ENCODE measurements around the gene MYOF. TPM values are rescaled to one million over a fixed set of nuclear protein-coding genes. Genes with fewer than 3 reads are reported as not detected.

MYOF gene
- total and polyA plus RNA-seq, 10 of the 15 experiments (the other 5 are each of a cell fraction or from before 2014, with no cell fraction given) = 0.02 to 0.59 (median 0.17) TPM

- TF ChIP-seq, protein P1, sequence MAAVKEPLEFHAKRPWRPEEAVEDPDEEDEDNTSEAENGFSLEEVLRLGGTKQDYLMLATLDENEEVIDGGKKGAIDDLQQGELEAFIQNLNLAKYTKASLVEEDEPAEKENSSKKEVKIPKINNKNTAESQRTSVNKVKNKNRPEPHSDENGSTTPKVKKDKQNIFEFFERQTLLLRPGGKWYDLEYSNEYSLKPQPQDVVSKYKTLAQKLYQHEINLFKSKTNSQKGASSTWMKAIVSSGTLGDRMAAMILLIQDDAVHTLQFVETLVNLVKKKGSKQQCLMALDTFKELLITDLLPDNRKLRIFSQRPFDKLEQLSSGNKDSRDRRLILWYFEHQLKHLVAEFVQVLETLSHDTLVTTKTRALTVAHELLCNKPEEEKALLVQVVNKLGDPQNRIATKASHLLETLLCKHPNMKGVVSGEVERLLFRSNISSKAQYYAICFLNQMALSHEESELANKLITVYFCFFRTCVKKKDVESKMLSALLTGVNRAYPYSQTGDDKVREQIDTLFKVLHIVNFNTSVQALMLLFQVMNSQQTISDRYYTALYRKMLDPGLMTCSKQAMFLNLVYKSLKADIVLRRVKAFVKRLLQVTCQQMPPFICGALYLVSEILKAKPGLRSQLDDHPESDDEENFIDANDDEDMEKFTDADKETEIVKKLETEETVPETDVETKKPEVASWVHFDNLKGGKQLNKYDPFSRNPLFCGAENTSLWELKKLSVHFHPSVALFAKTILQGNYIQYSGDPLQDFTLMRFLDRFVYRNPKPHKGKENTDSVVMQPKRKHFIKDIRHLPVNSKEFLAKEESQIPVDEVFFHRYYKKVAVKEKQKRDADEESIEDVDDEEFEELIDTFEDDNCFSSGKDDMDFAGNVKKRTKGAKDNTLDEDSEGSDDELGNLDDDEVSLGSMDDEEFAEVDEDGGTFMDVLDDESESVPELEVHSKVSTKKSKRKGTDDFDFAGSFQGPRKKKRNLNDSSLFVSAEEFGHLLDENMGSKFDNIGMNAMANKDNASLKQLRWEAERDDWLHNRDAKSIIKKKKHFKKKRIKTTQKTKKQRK (IDR thresholded peaks at IDR 0.05; ENCODE audit: low read depth, low read length) = no peak
- TF ChIP-seq MEF2A (IDR thresholded peaks at IDR 0.05; ENCODE audit: insufficient read depth, low read depth, low read length) = no peak
Measured at GRCh38 chr10:93413252-93413689, 68.9 kb downstream of the MYOF start (continued).

DNA sequence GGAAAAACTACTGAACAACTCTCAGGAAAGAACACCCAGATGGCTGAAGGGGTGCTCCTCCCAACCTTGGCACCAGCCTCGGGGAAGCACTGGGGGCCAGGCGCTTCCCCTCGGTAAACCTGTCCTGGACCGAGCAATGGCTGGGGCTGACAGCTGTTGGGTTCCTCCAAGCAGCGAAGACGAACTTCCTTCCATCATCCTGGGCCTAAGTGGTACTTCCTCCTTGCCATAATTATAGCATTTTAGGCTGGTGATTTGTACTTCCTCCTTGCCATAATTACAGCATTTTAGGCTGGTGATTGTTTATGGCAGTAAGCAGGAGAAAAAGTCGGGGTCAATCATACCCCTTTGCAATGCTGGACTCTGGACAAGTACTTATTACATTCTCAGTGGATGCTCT, 69.3 kb downstream of the MYOF start:
- no peak overlapping the region for H2AFZ ChIP-seq (ENCODE audit: control insufficient read depth, low read depth, low read length)
- in situ Hi-C loops (cut with MboI) = no loop called here
- H3K9ac ChIP-seq (ENCODE audit: control insufficient read depth, insufficient read depth, low read length) = no peak overlapping the region
- H3K9me3 ChIP-seq (replicated peaks; ENCODE audit: control insufficient read depth, insufficient read depth, low read length) = no peaks in the 10 kb centered on the region
- no TSS peak for BruUV-seq (replicated peaks)
- CTCF ChIA-PET = no interaction called here
- SMC1A ChIA-PET (ENCODE audit: uncharacterized antibody, unreplicated experiment) = no interaction called here
- RAD21 ChIA-PET (ENCODE audit: unreplicated experiment) = no interaction called here
- POLR2A ChIA-PET = no interaction called here
- no peak overlapping the region for H3K27ac ChIP-seq (ENCODE audit: control insufficient read depth, insufficient read depth)
- no peaks in the 10 kb centered on the region for H3K27me3 ChIP-seq (replicated peaks in 1 of 2; ENCODE audit: control insufficient read depth in 2 of 2, insufficient read depth in 2 of 2, low read length in 1 of 2)
- no peak for FAIRE-seq
- no peaks in the 10 kb centered on the region for H3K79me2 ChIP-seq (ENCODE audit: control insufficient read depth, insufficient read depth, low read length)
- H3K4me3 ChIP-seq = no peak overlapping the region
- no peak for DNase-seq (ENCODE audit: low read depth, low spot score)
- ATAC-seq = no peak
- H3K4me2 ChIP-seq (ENCODE audit: control insufficient read depth, insufficient read depth) = no peak overlapping the region
- no peaks in the 10 kb centered on the region for H3K36me3 ChIP-seq (ENCODE audit: control insufficient read depth in 2 of 2, insufficient read depth in 2 of 2, low read length in 1 of 2)
- WGBS (ENCODE audit: insufficient coverage, insufficient replicate concordance, low lambda C conversion rate, missing lambda C conversion rate) = 14% methylated on average over 7 of the region's 7 CpGs
- no peaks in the 10 kb centered on the region for H3K4me1 ChIP-seq (ENCODE audit: control insufficient read depth, insufficient read depth, low read length)
- H4K20me1 ChIP-seq (ENCODE audit: control insufficient read depth, insufficient read depth) = no peaks in the 10 kb centered on the region
- intact Hi-C loops (cut with micrococcal nuclease; ENCODE audit: unreplicated experiment) = no loop called here
- TF ChIP-seq POLR2AphosphoS2 (IDR thresholded peaks at IDR 0.05; ENCODE audit: low read depth, low read length) (no peak), EZH2 (IDR thresholded peaks at IDR 0.05; ENCODE audit: borderline replicate concordance, control insufficient read depth, low read depth, low read length) (no peak), CHD1 (IDR thresholded peaks at IDR 0.05; ENCODE audit: low read depth, low read length) (no peak), JUNB (IDR thresholded peaks at IDR 0.05) (no peak), MTA2 (IDR thresholded peaks at IDR 0.05; ENCODE audit: low read depth) (no peak), SPI1 (IDR thresholded peaks at IDR 0.05; ENCODE audit: borderline replicate concordance, insufficient read depth, low read depth, low read length) (no peak), MYB (IDR thresholded peaks at IDR 0.05; ENCODE audit: borderline replicate concordance, low read depth, low read length) (no peak), SREBF2 (IDR thresholded peaks at IDR 0.05; ENCODE audit: low read length) (no peak), MYC (IDR thresholded peaks at IDR 0.05; ENCODE audit: insufficient read depth, insufficient read length, insufficient replicate concordance, low read length, severe bottlenecking) (no peak), RAD51 (IDR thresholded peaks at IDR 0.05) (no peak), SMARCA5 (IDR thresholded peaks at IDR 0.05) (no peak), MTA3 (IDR thresholded peaks at IDR 0.05; ENCODE audit: borderline replicate concordance, low read length) (no peak), SUPT20H (IDR thresholded peaks at IDR 0.05; ENCODE audit: borderline replicate concordance, control insufficient read depth, low read depth, low read length) (no peak), USF1 (IDR thresholded peaks at IDR 0.05; ENCODE audit: borderline replicate concordance, extremely low read length, insufficient read depth, low read depth, low read length) (no peak)
- TF ChIP-seq, protein P2, sequence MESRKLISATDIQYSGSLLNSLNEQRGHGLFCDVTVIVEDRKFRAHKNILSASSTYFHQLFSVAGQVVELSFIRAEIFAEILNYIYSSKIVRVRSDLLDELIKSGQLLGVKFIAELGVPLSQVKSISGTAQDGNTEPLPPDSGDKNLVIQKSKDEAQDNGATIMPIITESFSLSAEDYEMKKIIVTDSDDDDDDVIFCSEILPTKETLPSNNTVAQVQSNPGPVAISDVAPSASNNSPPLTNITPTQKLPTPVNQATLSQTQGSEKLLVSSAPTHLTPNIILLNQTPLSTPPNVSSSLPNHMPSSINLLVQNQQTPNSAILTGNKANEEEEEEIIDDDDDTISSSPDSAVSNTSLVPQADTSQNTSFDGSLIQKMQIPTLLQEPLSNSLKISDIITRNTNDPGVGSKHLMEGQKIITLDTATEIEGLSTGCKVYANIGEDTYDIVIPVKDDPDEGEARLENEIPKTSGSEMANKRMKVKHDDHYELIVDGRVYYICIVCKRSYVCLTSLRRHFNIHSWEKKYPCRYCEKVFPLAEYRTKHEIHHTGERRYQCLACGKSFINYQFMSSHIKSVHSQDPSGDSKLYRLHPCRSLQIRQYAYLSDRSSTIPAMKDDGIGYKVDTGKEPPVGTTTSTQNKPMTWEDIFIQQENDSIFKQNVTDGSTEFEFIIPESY (IDR thresholded peaks at IDR 0.05) = no peak

Measured in GM12878 (cell line).